ENCODE measurements around the gene TMC7. TPM values are rescaled to one million over a fixed set of nuclear protein-coding genes. Genes with fewer than 3 reads are reported as not detected.

TMC7 gene
- total and polyA plus RNA-seq, 9 of the 15 experiments (the other 6 are each of a cell fraction or from before 2014, with no cell fraction given), result 0.08 to 2.0 (median 1.5) TPM

DNA sequence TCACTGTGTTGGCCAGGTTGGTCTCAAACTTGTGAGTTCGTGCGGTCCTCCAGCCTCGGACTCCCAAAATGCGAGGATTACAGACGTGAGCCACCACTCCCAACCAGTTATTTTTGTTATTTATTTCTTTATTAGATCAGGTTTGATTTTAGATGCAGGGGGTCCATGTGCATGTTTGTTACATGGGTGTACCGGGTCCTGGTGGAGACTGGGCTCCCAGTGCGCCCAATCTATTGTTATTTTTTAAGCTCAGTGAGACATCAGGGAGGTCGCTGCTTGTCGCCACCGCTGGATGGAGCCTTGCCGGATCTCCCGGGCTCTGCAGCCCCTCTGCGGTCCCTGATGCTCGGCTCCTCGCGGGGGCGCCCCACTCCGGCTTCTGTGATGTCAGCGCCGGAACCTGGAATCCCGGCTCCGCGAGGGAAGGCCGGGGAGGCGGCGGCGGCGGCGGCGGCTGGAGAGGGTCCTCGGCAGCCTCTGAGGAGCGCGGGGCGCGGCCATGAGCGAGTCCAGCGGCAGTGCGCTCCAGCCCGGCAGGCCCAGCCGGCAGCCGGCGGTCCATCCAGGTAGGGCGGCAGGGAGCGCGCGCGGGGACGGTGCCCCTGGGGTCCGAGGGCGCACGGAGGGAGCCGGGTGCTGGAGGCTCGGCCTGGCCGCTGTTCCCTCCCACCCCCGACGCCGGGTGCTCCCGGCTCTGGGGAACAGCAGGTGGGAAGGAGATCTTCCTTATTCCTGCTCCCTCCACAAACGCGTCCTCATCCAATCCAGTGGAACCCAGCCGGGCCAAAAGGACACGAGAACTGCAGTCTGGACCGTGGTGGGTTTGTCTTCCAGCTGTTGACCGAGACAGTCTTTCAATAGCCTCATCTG, at the start of gene TMC7 (continued):
- TF ChIP-seq CTBP1 (IDR thresholded peaks at IDR 0.05; ENCODE audit: borderline replicate concordance), result peak; percentile 88
- TF ChIP-seq MEIS2 (IDR thresholded peaks at IDR 0.05; ENCODE audit: partially characterized antibody), result no peak
- no peak for TF ChIP-seq POU5F1 (IDR thresholded peaks at IDR 0.05; ENCODE audit: borderline replicate concordance, low read depth, low read length, partially characterized antibody)
- TF ChIP-seq NR2C2 (CRISPR knock-in tag; IDR thresholded peaks at IDR 0.05), result no peak
- TF ChIP-seq NR2C2 (tag; IDR thresholded peaks at IDR 0.05), result no peak
- TF ChIP-seq, protein P1, sequence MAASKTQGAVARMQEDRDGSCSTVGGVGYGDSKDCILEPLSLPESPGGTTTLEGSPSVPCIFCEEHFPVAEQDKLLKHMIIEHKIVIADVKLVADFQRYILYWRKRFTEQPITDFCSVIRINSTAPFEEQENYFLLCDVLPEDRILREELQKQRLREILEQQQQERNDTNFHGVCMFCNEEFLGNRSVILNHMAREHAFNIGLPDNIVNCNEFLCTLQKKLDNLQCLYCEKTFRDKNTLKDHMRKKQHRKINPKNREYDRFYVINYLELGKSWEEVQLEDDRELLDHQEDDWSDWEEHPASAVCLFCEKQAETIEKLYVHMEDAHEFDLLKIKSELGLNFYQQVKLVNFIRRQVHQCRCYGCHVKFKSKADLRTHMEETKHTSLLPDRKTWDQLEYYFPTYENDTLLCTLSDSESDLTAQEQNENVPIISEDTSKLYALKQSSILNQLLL (CRISPR knock-in tag; IDR thresholded peaks at IDR 0.05; ENCODE audit: borderline replicate concordance), result no peak
- no peak for TF ChIP-seq CEBPB (tag; IDR thresholded peaks at IDR 0.05)
- TF ChIP-seq ETV5 (CRISPR knock-in tag; IDR thresholded peaks at IDR 0.05; ENCODE audit: low read depth), result peak; percentile 85; the same call in 1 of the 2 replicates
- 0 out of 2 replicates have a peak, but pooled peaks have one; percentile 50 for TF ChIP-seq XRCC5 (IDR thresholded peaks at IDR 0.05; ENCODE audit: low read depth, low read length)
- peak; percentile 74; the same call in 1 of the 2 replicates for TF ChIP-seq SMARCA5 (IDR thresholded peaks at IDR 0.05)
- 0 out of 3 replicates have a peak, but pooled peaks of 1 of the 2 experiments have one; percentile 46 for TF ChIP-seq CBX3 (IDR thresholded peaks at IDR 0.05; ENCODE audit: borderline replicate concordance in 1 of 2, low read length in 2 of 2)
- no peak for TF ChIP-seq ZBTB1 (CRISPR knock-in tag; IDR thresholded peaks at IDR 0.05; ENCODE audit: borderline replicate concordance, low read depth)
- TF ChIP-seq FOSL1 (tag; conservative IDR thresholded peaks at IDR 0.05), result 0 out of 2 replicates have a peak, but pooled peaks have one; percentile 33
- TF ChIP-seq SOX6 (IDR thresholded peaks at IDR 0.05), result 0 out of 2 replicates have a peak, but pooled peaks have one; percentile 34
- no peak for TF ChIP-seq TCF3 (CRISPR knock-in tag; IDR thresholded peaks at IDR 0.05)
- peak; percentile 50; the same call in 1 of the 2 replicates for TF ChIP-seq FOXM1 (IDR thresholded peaks at IDR 0.05; ENCODE audit: low read depth)
- no peak for TF ChIP-seq FOXM1 (CRISPR knock-in tag; IDR thresholded peaks at IDR 0.05; ENCODE audit: low read depth)
- TF ChIP-seq L3MBTL2 (IDR thresholded peaks at IDR 0.05), result peak; percentile 65
- TF ChIP-seq PHF8 (IDR thresholded peaks at IDR 0.05; ENCODE audit: borderline replicate concordance, low read length), result peak; percentile 64; the same call in 1 of the 2 replicates
- TF ChIP-seq ZFX (CRISPR knock-in tag; IDR thresholded peaks at IDR 0.05), result peak; percentile 77
- TF ChIP-seq, protein P2, sequence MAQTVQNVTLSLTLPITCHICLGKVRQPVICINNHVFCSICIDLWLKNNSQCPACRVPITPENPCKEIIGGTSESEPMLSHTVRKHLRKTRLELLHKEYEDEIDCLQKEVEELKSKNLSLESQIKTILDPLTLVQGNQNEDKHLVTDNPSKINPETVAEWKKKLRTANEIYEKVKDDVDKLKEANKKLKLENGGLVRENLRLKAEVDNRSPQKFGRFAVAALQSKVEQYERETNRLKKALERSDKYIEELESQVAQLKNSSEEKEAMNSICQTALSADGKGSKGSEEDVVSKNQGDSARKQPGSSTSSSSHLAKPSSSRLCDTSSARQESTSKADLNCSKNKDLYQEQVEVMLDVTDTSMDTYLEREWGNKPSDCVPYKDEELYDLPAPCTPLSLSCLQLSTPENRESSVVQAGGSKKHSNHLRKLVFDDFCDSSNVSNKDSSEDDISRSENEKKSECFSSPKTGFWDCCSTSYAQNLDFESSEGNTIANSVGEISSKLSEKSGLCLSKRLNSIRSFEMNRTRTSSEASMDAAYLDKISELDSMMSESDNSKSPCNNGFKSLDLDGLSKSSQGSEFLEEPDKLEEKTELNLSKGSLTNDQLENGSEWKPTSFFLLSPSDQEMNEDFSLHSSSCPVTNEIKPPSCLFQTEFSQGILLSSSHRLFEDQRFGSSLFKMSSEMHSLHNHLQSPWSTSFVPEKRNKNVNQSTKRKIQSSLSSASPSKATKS (CRISPR knock-in tag; IDR thresholded peaks at IDR 0.05), result no peak
- TF ChIP-seq NR2F6 (CRISPR knock-in tag; IDR thresholded peaks at IDR 0.05), result no peak
- no peak for TF ChIP-seq IRF2 (CRISPR knock-in tag; IDR thresholded peaks at IDR 0.05)
- peak; percentile 67; the same call in 1 of the 2 replicates for TF ChIP-seq MTA3 (IDR thresholded peaks at IDR 0.05; ENCODE audit: borderline replicate concordance)
- TF ChIP-seq NBN (IDR thresholded peaks at IDR 0.05; ENCODE audit: low read depth), result 0 out of 2 replicates have a peak, but pooled peaks have one; percentile 30
- TF ChIP-seq RBM22 (IDR thresholded peaks at IDR 0.05; ENCODE audit: low read depth, low read length, poor library complexity, severe bottlenecking), result no peak

Data from K562 (cell line).